Stimulated activated CD4-positive, alpha-beta T cell treated with anti-CD3 and anti-CD28 coated beads, Interleukin-12 subunit alpha, Interleukin-12 subunit beta, amount 100 ng/mL, for 24 hours (primary cell): ENCODE measurements around the gene ETV6.
A peak's percentile ranks its signal among the peaks of the same experiment; 100 is the strongest.

Experiments used
- DNase-seq, 2 experiments: peaks; one replicate each; pipeline ENCODE4 v3.0.0-alpha.2; 2020; ENCODE audit warnings: low read depth in 2 of 2

ETV6 gene

DNA sequence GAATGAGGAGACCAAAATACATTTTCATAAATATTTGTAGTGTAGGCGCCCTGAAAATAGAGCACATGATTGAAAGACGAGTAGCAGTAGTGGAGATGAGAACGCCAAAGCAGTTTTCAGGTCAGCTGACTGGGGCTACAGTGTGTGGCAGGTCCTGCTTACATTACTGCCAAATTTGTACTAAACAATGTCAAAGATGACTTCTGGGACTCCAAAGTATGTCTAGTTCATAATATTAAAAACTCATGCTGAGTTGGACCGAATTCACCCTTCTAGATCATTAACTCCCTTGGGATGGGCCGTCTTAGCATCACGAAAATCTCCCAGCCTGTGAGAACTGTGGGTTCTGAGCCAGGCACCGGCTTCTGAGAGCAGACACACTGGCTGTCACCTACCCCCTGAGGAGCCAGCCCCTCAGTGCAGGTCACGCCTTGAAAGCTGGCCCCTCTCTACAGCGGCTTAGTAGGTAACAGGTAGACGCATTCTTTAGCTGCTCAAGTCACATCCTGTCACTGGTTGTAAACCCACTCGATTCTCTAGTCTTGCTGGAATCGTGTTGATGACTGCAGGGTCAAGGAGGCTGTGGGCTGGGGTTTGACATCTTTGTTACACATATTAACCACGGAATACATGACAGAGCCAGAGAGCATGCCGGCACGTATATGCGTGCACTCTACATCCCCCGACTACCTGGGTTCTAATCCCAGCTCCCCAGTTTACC is 210.4 kb downstream of the ETV6 start:
- no peak for DNase-seq

DNA sequence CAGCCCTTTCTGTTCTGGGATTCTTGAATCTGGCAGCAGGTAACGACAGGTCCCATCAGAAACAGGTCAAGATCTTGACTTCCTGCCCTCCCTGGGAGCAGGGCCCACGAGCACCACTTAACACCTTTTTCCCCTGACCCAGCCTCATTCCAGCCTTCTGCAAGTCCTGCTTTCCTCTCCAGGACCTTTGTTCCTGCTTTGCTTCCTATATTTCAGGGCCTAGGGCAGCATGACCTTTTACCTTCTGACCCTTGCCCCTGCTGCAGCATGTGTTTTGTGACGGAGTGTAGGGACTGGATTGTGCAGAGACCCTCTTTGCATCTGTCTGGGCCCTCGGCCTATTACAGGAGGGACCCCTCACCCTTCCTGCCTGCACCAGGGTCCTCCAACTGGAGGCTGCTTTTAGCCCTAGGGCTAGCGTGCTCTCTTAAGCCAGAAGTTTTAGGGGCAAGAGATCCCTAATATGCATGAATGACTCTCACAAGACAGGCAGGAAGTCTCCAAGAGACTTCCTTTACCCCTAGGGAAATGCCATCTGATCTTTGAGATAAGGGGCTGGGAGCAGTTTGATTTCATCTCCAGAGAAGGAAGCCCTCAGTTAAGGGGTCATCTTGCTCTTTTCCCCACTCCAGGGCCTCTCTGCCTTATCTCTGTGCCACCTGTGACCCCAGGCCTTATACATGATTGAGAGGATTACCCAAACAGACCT is 211.8 kb downstream of the ETV6 start:
- DNase-seq, result no peak

DNA sequence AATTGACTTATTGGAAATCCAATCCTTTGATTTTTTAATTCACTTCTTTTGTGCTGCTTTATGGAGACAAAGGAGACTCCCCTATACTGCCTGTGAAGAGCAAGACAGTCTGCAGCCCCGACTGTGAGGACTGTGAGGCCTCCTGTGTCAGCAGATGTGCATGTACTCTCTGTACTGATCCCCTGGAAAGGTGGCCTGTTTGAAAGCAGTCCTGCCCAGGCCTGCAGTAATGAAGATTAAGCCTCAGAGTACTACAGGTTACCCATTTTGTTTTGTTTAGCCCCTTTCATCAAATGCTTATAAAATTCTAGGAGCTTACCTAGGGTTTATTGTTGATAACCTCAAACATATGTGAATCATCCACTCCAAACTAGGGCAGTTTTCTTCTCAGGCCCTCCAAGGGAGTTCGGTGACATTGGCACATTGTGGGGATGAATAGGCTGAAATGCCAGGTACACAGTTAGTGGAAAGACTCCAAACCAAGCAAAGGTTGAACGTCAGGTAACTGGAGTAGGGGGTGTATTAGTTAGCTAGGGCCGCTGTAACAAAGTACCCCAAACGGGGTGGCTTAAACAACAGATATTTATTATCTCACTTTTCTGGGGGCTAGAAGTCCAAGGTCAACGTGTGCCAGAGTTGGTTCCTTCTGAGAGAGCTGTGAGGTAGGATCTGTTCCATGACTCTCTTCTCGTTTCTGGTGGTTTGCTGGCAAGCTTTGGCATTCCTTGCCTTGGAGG is 212.6 kb downstream of the ETV6 start:
- DNase-seq, result no peak

DNA sequence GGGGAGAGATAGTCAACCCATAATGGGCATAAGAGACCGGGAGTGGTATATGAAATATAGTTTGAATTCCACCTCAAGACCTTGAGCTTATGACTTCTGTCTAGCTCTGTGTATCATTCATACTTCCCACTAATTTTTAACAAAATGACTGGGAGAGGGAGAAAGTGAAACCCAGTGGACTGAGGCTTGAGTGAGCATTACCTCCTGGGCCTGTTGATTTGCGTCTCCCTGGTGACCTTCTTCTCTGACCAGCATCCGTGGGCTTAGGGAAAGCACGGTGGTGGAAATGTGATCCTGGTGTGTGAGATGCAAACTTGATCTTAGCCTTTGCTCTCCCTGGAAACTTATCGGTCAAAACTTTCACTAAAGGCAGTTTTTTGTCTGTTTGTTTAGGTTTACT is 213.3 kb downstream of the ETV6 start:
- DNase-seq, result no peak

DNA sequence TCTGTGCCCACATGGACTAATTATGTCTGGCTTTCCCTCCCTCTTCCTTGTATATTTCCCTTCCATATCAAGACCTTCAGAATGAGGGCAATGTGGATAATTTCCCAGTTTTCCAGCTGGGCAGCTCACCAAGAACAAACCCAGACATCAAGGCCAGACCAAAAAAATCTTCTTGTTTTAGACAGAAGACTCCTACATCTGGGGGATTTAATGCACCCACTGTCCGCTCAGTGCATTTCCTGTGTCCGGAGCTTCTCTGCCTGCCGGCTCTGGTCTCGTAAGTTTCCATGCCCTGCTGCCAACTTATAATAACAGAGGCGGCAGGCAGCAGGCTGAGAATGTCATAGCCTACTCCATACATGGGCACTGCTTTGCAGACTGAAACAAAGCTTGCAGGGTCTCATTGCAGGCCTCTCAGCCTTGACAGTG is 214.0 kb downstream of the ETV6 start:
- no peak for DNase-seq

DNA sequence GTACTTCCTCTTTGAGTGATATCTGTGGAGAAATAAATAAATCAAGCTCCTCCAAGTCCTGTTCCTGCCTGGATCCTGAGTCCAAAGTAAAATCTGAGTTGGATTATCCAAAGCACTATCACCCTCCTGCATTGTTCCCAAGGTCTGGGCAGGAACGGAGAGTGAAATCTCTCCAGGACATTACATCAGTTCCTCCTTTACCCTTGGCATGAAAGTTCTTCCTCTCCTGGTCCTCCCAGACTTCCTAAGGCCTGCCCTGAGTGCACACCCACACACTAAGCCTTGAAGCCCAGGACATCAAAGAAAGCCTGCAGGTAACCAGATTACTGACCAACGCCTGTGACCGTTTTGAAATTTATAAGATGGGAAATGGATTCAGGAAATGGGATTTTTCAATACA is 214.5 kb downstream of the ETV6 start:
- DNase-seq, result no peak

DNA sequence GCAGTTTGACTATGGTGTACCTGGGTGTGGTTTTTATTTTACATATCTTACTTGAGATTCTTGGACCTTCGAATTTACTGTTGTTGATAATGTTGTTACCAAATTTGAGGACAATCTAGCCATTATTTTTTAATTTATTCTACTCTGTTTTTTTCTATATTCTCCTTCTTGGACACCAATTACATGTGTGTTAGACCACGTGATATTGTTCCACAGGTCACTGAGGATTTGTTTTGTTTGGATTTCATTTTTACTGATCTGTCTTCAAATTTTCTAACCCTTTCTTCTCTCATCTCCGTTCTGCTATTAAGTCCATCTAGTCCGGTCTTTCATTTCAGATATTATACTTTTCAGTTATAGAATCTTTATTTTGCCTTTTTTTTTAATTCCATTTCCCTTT is 216.3 kb downstream of the ETV6 start:
- no peak for DNase-seq

DNA sequence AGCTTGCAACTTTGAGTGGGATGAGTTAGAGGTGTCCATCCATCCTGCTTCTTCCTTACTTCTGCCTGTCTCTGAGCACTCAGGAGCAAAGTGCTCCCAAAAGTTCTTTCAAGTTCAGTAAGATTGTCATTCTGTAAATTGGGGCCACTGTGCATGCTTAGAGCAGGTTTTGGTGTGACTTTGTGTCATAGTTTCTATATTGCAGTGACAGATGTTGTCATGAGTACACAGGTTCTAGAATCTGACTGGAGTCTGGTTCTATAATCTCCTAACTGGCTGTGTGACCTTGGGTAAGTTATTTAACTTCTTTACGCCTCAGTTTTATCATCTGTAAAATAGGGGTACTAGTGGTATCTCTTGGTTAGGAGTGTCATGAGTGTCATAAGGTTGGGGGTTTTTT is 218.6 kb downstream of the ETV6 start:
- DNase-seq, result no peak

DNA sequence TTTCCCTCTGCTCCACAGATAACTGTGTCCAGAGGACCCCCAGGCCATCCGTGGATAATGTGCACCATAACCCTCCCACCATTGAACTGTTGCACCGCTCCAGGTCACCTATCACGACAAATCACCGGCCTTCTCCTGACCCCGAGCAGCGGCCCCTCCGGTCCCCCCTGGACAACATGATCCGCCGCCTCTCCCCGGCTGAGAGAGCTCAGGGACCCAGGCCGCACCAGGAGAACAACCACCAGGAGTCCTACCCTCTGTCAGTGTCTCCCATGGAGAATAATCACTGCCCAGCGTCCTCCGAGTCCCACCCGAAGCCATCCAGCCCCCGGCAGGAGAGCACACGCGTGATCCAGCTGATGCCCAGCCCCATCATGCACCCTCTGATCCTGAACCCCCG is 219.9 kb downstream of the ETV6 start:
- no peak for DNase-seq

DNA sequence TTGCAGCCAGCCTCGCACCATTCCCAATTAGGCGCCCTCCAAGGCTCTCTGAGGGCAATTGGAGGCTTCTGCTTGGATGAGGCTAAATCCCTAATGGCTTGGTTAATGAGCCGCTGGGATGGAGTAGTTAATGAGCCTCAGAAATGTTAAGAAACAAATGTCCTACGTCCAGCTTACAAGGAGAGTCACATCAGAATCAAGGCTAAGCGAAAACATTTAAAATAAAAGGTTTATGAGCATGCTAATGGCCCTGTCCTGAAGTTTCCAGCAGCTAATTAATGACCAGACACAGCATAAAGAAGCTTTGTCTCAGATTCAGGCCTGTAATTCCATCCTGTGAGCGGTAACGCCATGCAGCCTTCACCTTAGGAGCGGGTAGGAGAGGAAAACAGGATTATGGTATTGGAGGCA is 220.6 kb downstream of the ETV6 start:
- DNase-seq, result no peak

DNA sequence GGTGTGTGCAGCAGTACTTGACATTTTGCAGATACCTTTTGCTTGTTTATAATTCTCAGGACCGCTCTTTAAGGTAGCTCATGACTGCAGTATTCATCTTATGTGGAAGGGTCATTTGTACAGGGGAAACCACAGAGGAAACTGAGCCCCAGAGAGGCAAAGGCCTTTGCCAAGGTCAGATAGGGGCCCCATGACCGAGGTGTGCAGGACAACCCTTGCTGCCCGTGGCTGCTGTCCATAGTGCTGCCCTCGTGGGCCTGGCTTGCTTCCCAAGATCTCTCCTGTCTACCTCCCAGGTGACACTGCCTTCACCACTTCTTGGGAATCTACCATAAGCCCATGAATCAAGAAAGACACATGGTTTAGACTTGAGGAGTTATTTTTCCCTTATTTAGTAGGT is 222.6 kb downstream of the ETV6 start:
- DNase-seq, result no peak

DNA sequence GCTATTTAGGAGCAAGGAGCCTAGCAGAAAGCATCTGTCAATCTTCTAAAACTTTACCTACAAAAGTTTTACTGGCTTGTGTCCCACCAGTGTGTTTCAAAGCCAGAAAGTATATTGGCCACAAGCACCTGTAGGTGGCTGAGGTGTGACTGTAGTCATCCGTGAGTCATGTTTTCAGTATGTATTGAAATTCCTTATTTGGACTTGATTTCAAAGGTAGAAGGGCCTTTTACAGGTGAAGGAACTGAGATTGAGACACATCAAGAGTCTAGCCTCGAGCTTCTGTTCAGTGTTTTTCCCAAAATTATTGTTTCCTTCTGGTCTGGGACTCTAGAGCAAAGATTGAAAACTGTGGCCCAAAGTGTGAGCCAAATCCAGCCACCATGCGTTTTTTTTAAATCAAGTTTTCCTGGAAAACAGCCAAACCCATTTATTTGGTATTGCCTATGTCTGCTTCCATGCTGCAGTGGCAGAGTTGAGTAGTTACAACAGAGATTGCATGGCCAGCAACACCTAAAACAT is 226.0 kb downstream of the ETV6 start:
- peak in 1 of 2 experiments; percentile 9 for DNase-seq

DNA sequence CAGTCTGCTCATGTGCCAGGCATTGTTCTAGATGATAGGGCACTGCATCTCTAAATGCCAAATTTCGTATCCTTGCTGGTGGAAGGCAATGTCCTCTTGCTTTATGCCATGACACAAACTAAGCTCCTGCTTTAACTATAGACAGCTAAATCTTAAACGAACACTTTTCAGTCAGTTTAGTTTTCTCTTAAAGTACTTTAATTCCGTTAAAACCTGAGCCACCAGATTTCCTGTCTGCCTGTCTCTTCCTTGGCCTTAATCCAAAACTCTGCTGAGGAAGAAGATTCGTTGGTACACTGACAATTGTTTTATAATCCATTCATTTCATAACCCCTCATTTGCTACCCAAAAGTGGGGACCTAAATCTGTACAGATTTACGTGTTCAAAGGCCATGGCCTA is 226.8 kb downstream of the ETV6 start:
- no peak for DNase-seq

DNA sequence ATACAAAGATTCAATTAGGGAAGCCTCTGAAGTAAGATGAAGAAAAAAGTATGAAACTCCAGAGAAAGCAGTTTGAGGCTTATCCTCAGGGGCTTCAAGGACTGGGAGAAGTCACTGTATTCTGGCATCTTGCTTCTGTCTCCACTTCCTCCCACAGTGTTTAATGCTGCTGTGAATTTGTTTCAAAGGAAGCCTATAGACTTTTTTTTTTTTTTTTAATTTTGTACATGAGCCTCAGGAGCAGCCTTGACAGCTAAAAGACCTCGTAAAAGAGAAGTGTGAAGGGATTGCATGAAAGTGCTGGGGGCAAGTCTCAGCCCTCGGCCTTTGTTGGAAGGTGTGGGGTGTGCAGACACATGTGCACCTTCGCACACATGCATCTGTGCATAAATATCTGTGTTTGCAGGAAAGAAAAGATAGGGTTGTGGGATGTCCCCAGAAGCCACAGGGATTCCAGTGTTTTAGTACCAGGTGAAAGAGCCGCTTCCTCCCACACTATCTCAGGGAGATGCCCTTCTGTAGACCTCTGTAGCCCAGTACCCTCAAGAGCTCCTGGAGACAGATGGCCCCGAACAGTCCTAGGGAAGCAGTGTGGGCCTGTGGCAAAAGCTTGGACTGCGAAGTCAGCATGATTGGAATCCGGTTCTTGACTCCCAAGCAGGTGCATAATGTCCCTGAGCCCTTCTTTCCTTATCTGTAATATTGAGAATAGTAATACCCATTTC is 227.8 kb downstream of the ETV6 start:
- no peak for DNase-seq

DNA sequence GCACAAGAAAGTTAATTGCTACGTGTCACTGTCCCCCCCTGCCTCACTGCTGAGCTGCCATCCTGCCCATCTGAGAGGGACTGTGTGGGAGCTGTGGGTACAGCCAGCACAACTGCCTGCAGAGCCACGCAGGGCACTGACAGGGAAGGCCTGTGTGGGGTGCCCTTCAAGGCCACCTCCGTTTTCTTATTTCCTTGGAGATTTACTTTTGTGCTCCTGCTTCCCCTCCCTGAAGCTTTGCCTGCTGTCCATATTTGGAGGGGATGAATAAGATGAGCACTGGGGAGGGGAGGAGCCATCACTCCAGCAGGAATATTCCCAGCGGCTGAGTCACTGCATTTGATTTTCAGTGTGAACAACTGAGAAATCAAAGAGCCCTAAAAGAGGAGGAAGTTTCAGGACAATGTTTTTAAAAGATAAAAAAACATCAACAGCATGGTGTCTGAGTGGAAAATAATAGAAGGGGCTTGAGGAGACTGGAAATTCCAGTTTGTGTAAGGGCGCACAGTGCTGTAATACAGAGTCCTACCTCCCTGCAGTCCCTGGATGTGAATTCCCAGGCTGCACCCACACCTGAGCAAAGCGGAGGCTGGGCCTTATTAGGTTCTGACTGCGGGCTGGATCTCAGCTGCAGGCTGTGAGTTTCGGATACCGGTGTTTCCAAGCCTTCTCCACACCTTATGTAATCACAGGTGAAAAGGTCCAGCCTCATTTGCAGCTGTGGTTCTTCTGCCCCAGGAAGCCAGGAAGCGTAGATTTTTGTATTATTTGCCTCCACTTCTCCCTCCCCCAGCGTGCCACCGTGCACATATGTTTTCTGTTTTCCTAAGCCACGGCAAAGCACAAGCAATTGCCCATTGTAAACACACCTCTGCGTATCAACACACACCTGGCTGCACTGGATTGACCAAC is 228.7 kb downstream of the ETV6 start:
- no peak for DNase-seq

DNA sequence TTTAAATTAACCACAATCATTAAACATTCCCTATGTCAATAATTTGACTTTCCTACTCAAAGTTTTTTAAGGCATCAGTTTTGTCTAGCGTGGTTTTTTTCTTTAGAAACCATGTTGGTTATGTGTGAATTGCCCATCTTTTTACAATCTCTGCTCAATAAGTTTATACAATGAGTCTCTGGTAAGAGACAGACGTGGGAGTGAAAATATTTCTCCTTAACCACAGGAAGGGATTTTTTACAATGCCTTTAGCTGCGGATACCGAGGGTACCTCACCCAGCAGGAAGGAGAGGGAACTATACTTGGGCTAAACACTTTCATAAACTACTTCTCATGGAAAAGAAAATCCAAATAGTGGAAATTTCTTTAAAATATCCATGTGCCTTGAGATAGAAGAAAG is 229.8 kb downstream of the ETV6 start:
- no peak for DNase-seq

DNA sequence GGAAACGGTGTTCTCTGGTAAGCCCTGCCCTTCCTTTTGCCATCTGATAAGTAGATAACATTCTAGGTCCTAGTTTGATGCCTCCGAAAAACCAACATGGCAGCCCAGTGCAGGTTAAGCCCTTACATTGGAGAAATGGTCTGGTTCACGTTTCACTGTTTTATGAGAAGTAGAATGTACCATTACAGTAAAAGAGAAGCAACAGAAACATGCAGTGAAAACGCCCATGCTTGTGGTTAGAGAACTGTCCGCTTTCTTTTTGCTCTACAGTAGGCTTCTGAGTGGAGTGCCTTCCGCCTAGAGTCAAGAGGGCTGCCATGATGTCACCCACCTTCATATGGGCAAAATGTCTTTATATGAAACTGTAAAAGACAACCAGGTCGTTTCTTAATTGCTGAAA is 230.9 kb downstream of the ETV6 start:
- no peak for DNase-seq

DNA sequence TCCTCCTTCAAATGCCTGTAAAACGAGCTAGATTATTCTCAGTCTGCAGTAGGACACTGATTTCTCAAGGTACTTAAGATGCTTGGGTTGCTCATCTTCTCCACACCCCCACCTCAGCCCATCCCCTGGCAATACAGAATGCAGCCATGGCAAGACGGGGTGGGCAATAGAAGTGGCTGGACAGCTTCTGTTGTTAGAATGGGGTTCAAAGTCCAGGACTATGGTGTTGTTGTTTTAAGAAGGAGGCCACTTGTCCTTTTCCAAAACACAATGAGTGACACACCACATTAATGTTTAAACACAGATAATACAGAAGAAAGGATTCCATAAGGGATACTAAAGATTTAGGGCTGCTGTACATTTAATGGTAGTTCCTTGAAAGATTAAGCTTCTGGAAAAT is 232.4 kb downstream of the ETV6 start:
- DNase-seq, result no peak

DNA sequence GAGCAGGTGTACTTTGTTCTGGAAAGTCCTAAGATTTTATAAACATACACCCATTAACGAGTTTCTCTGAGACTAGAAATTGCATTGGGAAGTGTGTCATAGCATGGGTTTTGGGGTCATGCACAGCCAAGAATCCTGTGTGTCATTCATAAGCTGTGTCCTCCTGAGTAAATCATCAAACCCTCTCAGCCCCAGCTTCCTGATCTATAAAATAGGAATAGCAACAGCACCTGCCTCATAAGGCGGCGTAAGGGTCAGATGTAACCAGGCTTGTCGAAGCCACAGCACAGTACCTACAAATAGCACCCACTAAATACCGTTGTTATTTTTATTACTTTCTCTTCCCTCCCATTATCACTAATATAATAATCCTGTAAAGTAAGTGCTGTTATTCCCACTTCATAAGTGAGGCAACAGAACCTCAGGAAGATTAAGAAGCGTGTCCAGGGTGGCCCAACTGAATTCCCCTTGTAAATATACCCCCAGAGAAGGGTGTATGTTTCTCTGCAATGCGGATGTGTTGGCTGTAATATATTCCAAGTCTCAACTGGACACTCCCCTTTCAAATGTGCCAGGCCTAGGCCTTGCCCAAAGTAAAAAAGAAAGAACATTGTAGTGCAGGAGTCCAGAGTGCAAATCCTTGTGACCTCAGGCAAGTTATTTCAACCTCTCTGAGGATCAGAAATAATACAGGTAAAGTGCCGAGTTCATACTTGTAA is 233.0 kb downstream of the ETV6 start:
- DNase-seq, result no peak

DNA sequence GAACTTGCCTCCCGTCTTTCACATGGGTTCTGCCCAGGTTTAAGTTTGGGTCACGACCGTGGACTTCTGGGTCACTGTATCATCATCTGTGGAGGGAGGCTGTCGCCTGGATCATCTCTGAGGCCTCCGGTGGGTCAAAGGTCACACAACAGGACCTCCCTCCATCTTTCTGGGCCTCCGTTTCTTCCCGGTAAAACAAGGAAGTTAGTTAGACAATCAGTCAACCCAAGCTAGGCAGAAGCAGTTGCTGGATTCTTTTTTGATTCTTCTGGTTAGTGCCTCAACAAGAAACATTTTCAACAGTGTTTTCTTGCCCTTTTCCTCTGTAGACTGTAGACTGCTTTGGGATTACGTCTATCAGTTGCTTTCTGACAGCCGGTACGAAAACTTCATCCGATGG is 234.6 kb downstream of the ETV6 start:
- no peak for DNase-seq
